Fibroblast of lung (primary cell): ENCODE data around the gene CDK13. TPM values are rescaled to one million over a fixed set of nuclear protein-coding genes. Genes with fewer than 3 reads are reported as not detected.
A peak's percentile ranks its signal among the peaks of the same experiment; 100 is the strongest.

Experiments
- DNase-seq, 2 donors: peaks; one replicate each; pipeline versions ENCODE4 v3.0.0 to v3.0.0-alpha.2; 2010; ENCODE audit warnings: low read depth in 2 of 2
- H2AFZ ChIP-seq: 2 replicates; pipeline ENCODE4 v1.5.1; 2012; ENCODE audit warnings: low read length, control low read depth, inconsistent platforms
- H3K27ac ChIP-seq: 2 replicates; pipeline ENCODE4 v1.5.1; 2011; ENCODE audit warnings: low read length, control low read depth; ENCODE audit not compliant: insufficient read depth
- H3K27me3 ChIP-seq: 2 replicates; pipeline ENCODE4 v1.5.1; 2011; ENCODE audit warnings: mild to moderate bottlenecking, low read length; ENCODE audit not compliant: control insufficient read depth, insufficient read depth
- H3K36me3 ChIP-seq: 2 replicates; pipeline ENCODE4 v1.5.1; 2011; ENCODE audit warnings: low read length; ENCODE audit not compliant: control insufficient read depth, insufficient read depth
- H3K4me1 ChIP-seq: 2 replicates; pipeline ENCODE4 v1.5.1; 2011; ENCODE audit warnings: low read length; ENCODE audit not compliant: control insufficient read depth, insufficient read depth; ENCODE audit errors: extremely low read depth
- H3K4me2 ChIP-seq: 2 replicates; pipeline ENCODE4 v1.5.1; 2011; ENCODE audit warnings: low read length, control low read depth; ENCODE audit not compliant: insufficient read depth; ENCODE audit errors: extremely low read depth
- H3K4me3 ChIP-seq, 4 experiments: fragments of 200-600 bp in 1 of 4; sonication (generic) in 1 of 4; replicated peaks in 1 of 4; 2 replicates each; pipeline ENCODE4 v1.5.1; 2011 to 2016; ENCODE audit warnings: low read length in 4 of 4, low read depth in 3 of 4, mild to moderate bottlenecking in 3 of 4, control low read depth in 2 of 4, inconsistent platforms in 1 of 4, mixed read lengths in 1 of 4; ENCODE audit not compliant: insufficient read depth in 1 of 4; ENCODE audit errors: control extremely low read depth in 1 of 4
- H3K79me2 ChIP-seq: 2 replicates; pipeline ENCODE4 v1.5.1; 2012; ENCODE audit warnings: mild to moderate bottlenecking, low read length, inconsistent platforms; ENCODE audit not compliant: control insufficient read depth, insufficient read depth
- H3K9ac ChIP-seq: 2 replicates; pipeline ENCODE4 v1.5.1; 2011; ENCODE audit warnings: mild to moderate bottlenecking, low read length, control low read depth; ENCODE audit not compliant: insufficient read depth
- H3K9me3 ChIP-seq: 2 replicates; pipeline ENCODE4 v1.5.1; 2012; ENCODE audit warnings: low read depth, low read length; ENCODE audit not compliant: control insufficient read depth, insufficient read depth
- H4K20me1 ChIP-seq: 2 replicates; pipeline ENCODE4 v1.5.1; 2011; ENCODE audit warnings: low read length; ENCODE audit not compliant: control insufficient read depth, insufficient read depth; ENCODE audit errors: extremely low read depth
- CTCF ChIP-seq, 2 donors: IDR thresholded peaks in 1 of 2; conservative IDR thresholded peaks in 1 of 2; 1 replicate in 1 of 2; 2 replicates in 1 of 2; pipeline ENCODE4 v1.5.1; 2011 to 2012; ENCODE audit warnings: low read length in 2 of 2, control low read depth in 1 of 2, inconsistent platforms in 1 of 2, low read depth in 1 of 2, mild to moderate bottlenecking in 1 of 2
- EZH2 ChIP-seq: IDR thresholded peaks from 2 replicates; pipeline ENCODE4 v1.5.1; 2012; ENCODE audit warnings: low read length, control low read depth, mild to moderate bottlenecking; ENCODE audit errors: missing control alignments
- polyA plus RNA-seq, 2 donors: library from polyadenylated mRNA; depleted of rRNA in 1 of 2; stranded (reverse) in 1 of 2; unstranded in 1 of 2; fragments of >200 nt; gene quantifications; 2 replicates each; pipeline ENCODE4 v1.2.1, GENCODE V29; 2011 to 2012; ENCODE audit warnings: missing spikeins in 1 of 2
- total RNA-seq: library from RNA; depleted of rRNA; stranded (reverse); fragments of >200 nt; gene quantifications from 2 replicates; pipeline ENCODE4 v1.2.1, GENCODE V29; 2014

The CDK13 gene
- total and polyA plus RNA-seq, 2 donors (not counting 1 experiment from before 2014, with no cell fraction given) = 35.3 to 76.8 TPM

GRCh38 chr7:40014376-40014775 lies 64.3 kb downstream of the CDK13 start:
- TF ChIP-seq EZH2 = no peak
- no peak for TF ChIP-seq CTCF (conservative IDR thresholded peaks at IDR 0.05 in 1 of 2, IDR thresholded peaks at IDR 0.05 in 1 of 2; ENCODE audit: low read depth in 1 of 2, low read length in 2 of 2)
- no peak overlapping the region for H3K9ac ChIP-seq
- H4K20me1 ChIP-seq = no peaks in the 10 kb centered on the region
- no peak overlapping the region for H3K4me2 ChIP-seq
- DNase-seq = no peak
- H3K36me3 ChIP-seq = no peaks in the 10 kb centered on the region
- H3K9me3 ChIP-seq = no peaks in the 10 kb centered on the region
- H2AFZ ChIP-seq = no peak overlapping the region
- H3K27me3 ChIP-seq = no peaks in the 10 kb centered on the region
- no peaks in the 10 kb centered on the region for H3K4me1 ChIP-seq
- H3K27ac ChIP-seq = no peak overlapping the region
- no peak overlapping the region for H3K4me3 ChIP-seq
- H3K79me2 ChIP-seq = no peaks in the 10 kb centered on the region

- Histone ChIP-seq H3K4me2 (no peak overlapping the region), H3K9ac (no peak overlapping the region)
- peak; percentile 59 to 66 for DNase-seq
These were observed 65.8 kb downstream of the CDK13 start for GRCh38 chr7:40015790-40016296.

DNA sequence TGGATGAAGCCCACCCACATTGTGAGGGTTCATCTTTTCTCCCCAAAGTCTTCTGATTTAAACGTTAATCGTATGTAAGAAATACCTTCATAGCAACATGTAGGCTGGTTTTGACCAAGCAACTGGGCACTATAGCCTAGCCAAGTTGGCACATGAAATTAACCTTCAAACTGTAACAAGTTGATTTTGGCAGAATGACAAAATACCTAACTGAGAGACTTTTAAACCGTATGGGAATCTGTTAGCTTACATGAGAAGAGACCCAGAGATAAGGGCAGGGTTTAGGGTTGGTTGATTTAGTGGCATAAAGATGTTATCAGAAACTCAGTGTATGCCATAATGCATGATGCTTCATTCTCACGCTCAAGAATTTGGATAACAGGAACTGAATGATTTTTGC lies 69.5 kb downstream of the CDK13 start:
- H2AFZ ChIP-seq = no peak overlapping the region

More at GRCh38 chr7:40015790-40016296, 65.8 kb downstream of the CDK13 start:
- H3K27me3 ChIP-seq = no peaks in the 10 kb centered on the region
- no peaks in the 10 kb centered on the region for H3K36me3 ChIP-seq
- no peak for TF ChIP-seq CTCF (conservative IDR thresholded peaks at IDR 0.05 in 1 of 2, IDR thresholded peaks at IDR 0.05 in 1 of 2; ENCODE audit: low read depth in 1 of 2, low read length in 2 of 2)
- TF ChIP-seq EZH2 = no peak
- no peaks in the 10 kb centered on the region for H4K20me1 ChIP-seq
- H3K27ac ChIP-seq = no peak overlapping the region
- H3K9me3 ChIP-seq = no peaks in the 10 kb centered on the region
- H3K4me1 ChIP-seq = no peaks in the 10 kb centered on the region
- no peaks in the 10 kb centered on the region for H3K79me2 ChIP-seq
- H2AFZ ChIP-seq = no peak overlapping the region
- H3K4me3 ChIP-seq = no peak overlapping the region

More for the DNA sequence above, 69.5 kb downstream of the CDK13 start:
- no peak for DNase-seq
- Histone ChIP-seq H3K9ac (no peak overlapping the region), H3K79me2 (no peaks in the 10 kb centered on the region), H3K27ac (no peak overlapping the region), H3K27me3 (no peaks in the 10 kb centered on the region), H4K20me1 (no peaks in the 10 kb centered on the region), H3K36me3 (no peaks in the 10 kb centered on the region), H3K4me2 (no peak overlapping the region), H3K4me1 (no peaks in the 10 kb centered on the region), H3K4me3 (no peak overlapping the region), H3K9me3 (no peaks in the 10 kb centered on the region)
- TF ChIP-seq CTCF (conservative IDR thresholded peaks at IDR 0.05 in 1 of 2, IDR thresholded peaks at IDR 0.05 in 1 of 2; ENCODE audit: low read depth in 1 of 2, low read length in 2 of 2) (no peak), EZH2 (no peak)
